Purkinje cell (primary cell): ENCODE results near the gene LCE3A. TPM values are rescaled to one million over a fixed set of nuclear protein-coding genes. Genes with fewer than 3 reads are reported as not detected.

Experiments used
- polyA plus RNA-seq: library from polyadenylated mRNA; unstranded; fragments of >200 nt; fragmentation: Nextera tagmentation; gene quantifications from 2 replicates; pipeline ENCODE4 v1.2.1, GENCODE V29; 2014

LCE3A gene
- polyA plus RNA-seq: not detected in 2 replicates

GRCh38 chr1:152622803-152623202 lies at the start of gene LCE3A:
LCE3A (minus strand) TSS chr1:152623103; CDS start chr1:152623103, 0 bp downstream.

GRCh38 chr1:152663098-152663497 lies 40.2 kb upstream of the LCE3A start, which contains the start of gene LCE2D:
LCE2D (plus strand) TSS chr1:152663380; CDS start chr1:152664106, 726 bp downstream.

GRCh38 chr1:152613511-152613910 lies 9.4 kb downstream of the LCE3A start, which contains the start of gene LCE3B:
LCE3B (plus strand) TSS chr1:152613811; CDS start chr1:152613811, 0 bp downstream.

GRCh38 chr1:152599934-152600333 lies 23.0 kb downstream of the LCE3A start, which contains the start of gene LCE3C:
LCE3C (plus strand) TSS chr1:152600234; CDS start chr1:152600732, 498 bp downstream.

GRCh38 chr1:152580433-152580832 lies 42.5 kb downstream of the LCE3A start, which contains the start of gene LCE3D:
LCE3D (minus strand) TSS chr1:152580516; CDS start chr1:152579936, 580 bp downstream.

Other genes starting within 250 kb of the LCE3A start
- gene CRNN, start 208.8 kb downstream of the LCE3A start, polyA plus RNA-seq: not detected in 2 replicates
- gene LCE5A, start 112.3 kb downstream of the LCE3A start, polyA plus RNA-seq: not detected in 2 replicates
- not detected in 2 replicates for gene CRCT1, start 108.6 kb downstream of the LCE3A start, polyA plus RNA-seq
- gene LCE3E, start 56.3 kb downstream of the LCE3A start, polyA plus RNA-seq: not detected in 2 replicates
- gene LCE3D, start 42.6 kb downstream of the LCE3A start, polyA plus RNA-seq: not detected in 2 replicates
- not detected in 2 replicates for gene LCE3C, start 22.9 kb downstream of the LCE3A start, polyA plus RNA-seq
- gene LCE3B, start 9.3 kb downstream of the LCE3A start, polyA plus RNA-seq: not detected in 2 replicates
- not detected in 2 replicates for gene LCE2D, start 40.3 kb upstream of the LCE3A start, polyA plus RNA-seq
- not detected in 2 replicates for gene LCE2C, start 52.2 kb upstream of the LCE3A start, polyA plus RNA-seq
- not detected in 2 replicates for gene LCE2B, start 63.0 kb upstream of the LCE3A start, polyA plus RNA-seq
- not detected in 2 replicates for gene LCE2A, start 75.2 kb upstream of the LCE3A start, polyA plus RNA-seq
- gene LCE4A, start 85.1 kb upstream of the LCE3A start, polyA plus RNA-seq: not detected in 2 replicates
- not detected in 2 replicates for gene KPRP, start 134.9 kb upstream of the LCE3A start, polyA plus RNA-seq
- not detected in 2 replicates for gene LCE1F, start 152.0 kb upstream of the LCE3A start, polyA plus RNA-seq
- gene LCE1E, start 163.2 kb upstream of the LCE3A start, polyA plus RNA-seq: not detected in 2 replicates
- gene LCE1D, start 173.6 kb upstream of the LCE3A start, polyA plus RNA-seq: not detected in 2 replicates
- gene LCE1C, start 183.5 kb upstream of the LCE3A start, polyA plus RNA-seq: not detected in 2 replicates
- not detected in 2 replicates for gene LCE1B, start 188.9 kb upstream of the LCE3A start, polyA plus RNA-seq
- gene LCE1A, start 204.4 kb upstream of the LCE3A start, polyA plus RNA-seq: not detected in 2 replicates
- gene LCE6A, start 219.8 kb upstream of the LCE3A start, polyA plus RNA-seq: not detected in 2 replicates
- gene LCE7A, start 236.9 kb upstream of the LCE3A start, polyA plus RNA-seq: not detected in 2 replicates